HEK293 (cell line): ENCODE results near the gene SLAMF1.

ENCODE experiments used
- CTCF ChIA-PET: fragments of 350-600 bp; formaldehyde crosslinking; extraction: SDS; loops from one replicate; lab custom pipeline; 2021; ENCODE audit warnings: antibody characterized with exemption; lab: Yijun Ruan, JAX
- POLR2A ChIA-PET: fragments of 300-600 bp; formaldehyde crosslinking; extraction: SDS; loops from one replicate; lab custom pipeline; 2020; ENCODE audit warnings: antibody characterized with exemption, inconsistent platforms; lab: Yijun Ruan, JAX
- H3K27ac ChIP-seq: fragments of 200-500 bp; sonication (Bioruptor generic); 2 replicates; pipeline ENCODE4 v1.5.1; 2014; ENCODE audit warnings: low read depth, low read length, control low read depth, inconsistent platforms; ENCODE audit errors: extremely low read depth
- H3K36me3 ChIP-seq, 2 experiments: fragments of 200-500 bp in 1 of 2; sonication (Bioruptor generic) in 1 of 2; 1 replicate in 1 of 2; 2 replicates in 1 of 2; pipeline ENCODE4 v1.5.1; 2014 to 2017; ENCODE audit warnings: inconsistent platforms in 2 of 2, low read length in 2 of 2; ENCODE audit not compliant: control insufficient read depth in 2 of 2, insufficient read depth in 1 of 2
- H3K4me1 ChIP-seq: fragments of 200-500 bp; sonication (Bioruptor generic); 2 replicates; pipeline ENCODE4 v1.5.1; 2014; ENCODE audit warnings: mild to moderate bottlenecking, low read length, inconsistent platforms; ENCODE audit not compliant: control insufficient read depth, insufficient read depth
- H3K4me3 ChIP-seq: 2 replicates; pipeline ENCODE4 v1.5.1; 2011; ENCODE audit warnings: low read depth, mild to moderate bottlenecking, control low read depth, low read length, moderate library complexity
- H3K9me3 ChIP-seq: fragments of 200-500 bp; sonication (Bioruptor generic); 2 replicates; pipeline ENCODE4 v1.5.1; 2014; ENCODE audit warnings: low read depth, low read length, inconsistent platforms; ENCODE audit not compliant: control insufficient read depth, insufficient read depth
- GFI1B ChIP-seq: fragments of 450-650 bp; formaldehyde crosslinking; IDR thresholded peaks from 2 replicates; pipeline ENCODE4 v1.5.1; 2016; ENCODE audit warnings: missing biosample characterization, missing genetic modification characterization
- GLIS1 ChIP-seq: fragments of 450-650 bp; formaldehyde crosslinking; IDR thresholded peaks from 2 replicates; pipeline ENCODE4 v1.5.1; 2016; ENCODE audit warnings: missing biosample characterization, missing genetic modification characterization
- SCRT1 ChIP-seq: fragments of 450-650 bp; formaldehyde crosslinking; IDR thresholded peaks from 2 replicates; pipeline ENCODE4 v1.5.1; 2016; ENCODE audit warnings: missing biosample characterization, missing genetic modification characterization, borderline replicate concordance
- WT1 ChIP-seq: fragments of 450-650 bp; formaldehyde crosslinking; IDR thresholded peaks from 2 replicates; pipeline ENCODE4 v1.5.1; 2016; ENCODE audit warnings: missing biosample characterization, missing genetic modification characterization
- ZBTB17 ChIP-seq: fragments of 450-650 bp; formaldehyde crosslinking; IDR thresholded peaks from 2 replicates; pipeline ENCODE4 v1.5.1; 2016; ENCODE audit warnings: missing biosample characterization, missing genetic modification characterization
- ZBTB20 ChIP-seq: fragments of 450-650 bp; formaldehyde crosslinking; IDR thresholded peaks from 2 replicates; pipeline ENCODE4 v1.5.1; 2016; ENCODE audit warnings: missing biosample characterization, missing genetic modification characterization
- ZFHX2 ChIP-seq: fragments of 450-650 bp; formaldehyde crosslinking; conservative IDR thresholded peaks from 2 replicates; pipeline ENCODE4 v1.5.1; 2016; ENCODE audit warnings: missing biosample characterization, missing genetic modification characterization
- ZNF132 ChIP-seq: fragments of 450-650 bp; formaldehyde crosslinking; IDR thresholded peaks from 2 replicates; pipeline ENCODE4 v1.5.1; 2017; ENCODE audit warnings: missing biosample characterization, missing genetic modification characterization, borderline replicate concordance
- ZNF138 ChIP-seq: fragments of 450-650 bp; formaldehyde crosslinking; IDR thresholded peaks from 2 replicates; pipeline ENCODE4 v1.5.1; 2016; ENCODE audit warnings: missing biosample characterization, missing genetic modification characterization, borderline replicate concordance
- ZNF146 ChIP-seq: fragments of 450-650 bp; formaldehyde crosslinking; IDR thresholded peaks from 2 replicates; pipeline ENCODE4 v1.5.1; 2016; ENCODE audit warnings: missing biosample characterization, missing genetic modification characterization
- ZNF16 ChIP-seq: fragments of 450-650 bp; formaldehyde crosslinking; IDR thresholded peaks from 2 replicates; pipeline ENCODE4 v1.5.1; 2016; ENCODE audit warnings: low read depth, missing biosample characterization, missing genetic modification characterization
- ZNF169 ChIP-seq: fragments of 450-650 bp; formaldehyde crosslinking; IDR thresholded peaks from 2 replicates; pipeline ENCODE4 v1.5.1; 2016; ENCODE audit warnings: missing biosample characterization, missing genetic modification characterization
- ZNF184 ChIP-seq: fragments of 450-650 bp; IDR thresholded peaks from 2 replicates; pipeline ENCODE4 v1.5.1; 2018; ENCODE audit warnings: missing biosample characterization, mild to moderate bottlenecking, missing genetic modification characterization
- ZNF19 ChIP-seq: fragments of 450-650 bp; formaldehyde crosslinking; IDR thresholded peaks from 2 replicates; pipeline ENCODE4; 2016; ENCODE audit warnings: missing biosample characterization, missing genetic modification characterization, low read depth
- ZNF248 ChIP-seq: fragments of 450-650 bp; formaldehyde crosslinking; IDR thresholded peaks from 2 replicates; pipeline ENCODE4 v1.5.1; 2017; ENCODE audit warnings: missing biosample characterization, missing genetic modification characterization
- ZNF335 ChIP-seq: fragments of 450-650 bp; formaldehyde crosslinking; conservative IDR thresholded peaks from 2 replicates; pipeline ENCODE4 v1.5.1; 2016; ENCODE audit warnings: missing biosample characterization, missing genetic modification characterization
- ZNF354C ChIP-seq: fragments of 450-650 bp; formaldehyde crosslinking; IDR thresholded peaks from 2 replicates; pipeline ENCODE4 v1.5.1; 2016; ENCODE audit warnings: missing biosample characterization, missing genetic modification characterization, low read depth, borderline replicate concordance
- ZNF366 ChIP-seq: fragments of 450-650 bp; formaldehyde crosslinking; conservative IDR thresholded peaks from 2 replicates; pipeline ENCODE4 v1.5.1; 2016; ENCODE audit warnings: missing biosample characterization, missing genetic modification characterization
- ZNF404 ChIP-seq: fragments of 450-650 bp; formaldehyde crosslinking; IDR thresholded peaks from 2 replicates; pipeline ENCODE4 v1.5.1; 2017; ENCODE audit warnings: missing biosample characterization, missing genetic modification characterization
- ZNF48 ChIP-seq: fragments of 450-650 bp; formaldehyde crosslinking; IDR thresholded peaks from 2 replicates; pipeline ENCODE4 v1.5.1; 2016; ENCODE audit warnings: missing biosample characterization, missing genetic modification characterization
- ZNF514 ChIP-seq: fragments of 450-650 bp; formaldehyde crosslinking; IDR thresholded peaks from 2 replicates; pipeline ENCODE4 v1.5.1; 2016; ENCODE audit warnings: missing biosample characterization, missing genetic modification characterization
- ZNF549 ChIP-seq: fragments of 450-650 bp; IDR thresholded peaks from 2 replicates; pipeline ENCODE4 v1.5.1; 2018; ENCODE audit warnings: missing biosample characterization, missing genetic modification characterization, mild to moderate bottlenecking, inconsistent platforms, moderate library complexity
- ZNF560 ChIP-seq: fragments of 450-650 bp; formaldehyde crosslinking; IDR thresholded peaks from 2 replicates; pipeline ENCODE4 v1.5.1; 2017; ENCODE audit warnings: missing biosample characterization, missing genetic modification characterization, borderline replicate concordance
- ZNF596 ChIP-seq: fragments of 450-650 bp; IDR thresholded peaks from 2 replicates; pipeline ENCODE4 v1.5.0; 2018; ENCODE audit warnings: missing biosample characterization, mild to moderate bottlenecking, missing genetic modification characterization, moderate library complexity
- ZNF626 ChIP-seq: fragments of 450-650 bp; sonication (Bioruptor Pico); formaldehyde crosslinking; IDR thresholded peaks from 2 replicates; pipeline ENCODE4 v1.5.1; 2018; ENCODE audit warnings: missing biosample characterization, missing genetic modification characterization, inconsistent platforms
- ZNF660 ChIP-seq: fragments of 450-650 bp; IDR thresholded peaks from 2 replicates; pipeline ENCODE4 v1.5.1; 2018; ENCODE audit warnings: missing biosample characterization, mild to moderate bottlenecking, missing genetic modification characterization
- ZSCAN16 ChIP-seq: fragments of 450-650 bp; formaldehyde crosslinking; IDR thresholded peaks from 2 replicates; pipeline ENCODE4 v1.5.1; 2016; ENCODE audit warnings: missing biosample characterization, missing genetic modification characterization
- ZSCAN5A ChIP-seq: fragments of 450-650 bp; formaldehyde crosslinking; IDR thresholded peaks from 2 replicates; pipeline ENCODE4 v1.5.1; 2016; ENCODE audit warnings: missing biosample characterization, missing genetic modification characterization
- TF ChIP-seq, protein P1 (sequence below): fragments of 450-650 bp; formaldehyde crosslinking; IDR thresholded peaks from 2 replicates; pipeline ENCODE4 v1.5.1; 2016; ENCODE audit warnings: missing biosample characterization, missing genetic modification characterization, low read depth
- TF ChIP-seq, protein P2 (sequence below): fragments of 450-650 bp; formaldehyde crosslinking; IDR thresholded peaks from 2 replicates; pipeline ENCODE4 v1.5.1; 2017; ENCODE audit warnings: missing biosample characterization, missing genetic modification characterization

SLAMF1 gene

DNA sequence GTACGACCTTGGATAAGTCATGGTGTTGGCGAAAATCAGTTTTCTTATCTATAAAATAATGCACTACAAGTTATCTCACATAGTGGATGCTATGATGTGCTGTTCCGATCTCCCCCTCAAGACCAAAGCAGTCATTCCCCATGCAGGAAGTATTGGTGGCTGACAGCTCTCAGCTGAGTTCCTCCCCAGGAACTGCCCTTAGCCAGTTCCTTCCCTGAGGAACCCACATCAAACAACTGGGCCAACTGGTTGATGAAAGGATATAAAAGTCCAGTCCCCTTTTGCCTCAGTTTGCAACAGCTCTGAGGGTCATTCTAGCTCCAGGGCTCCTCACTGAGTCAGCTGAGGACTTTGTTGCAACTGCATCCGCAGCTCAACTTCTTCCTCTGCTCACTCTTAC, 16.1 kb upstream of the SLAMF1 start:
- Histone ChIP-seq H3K27ac (no peak overlapping the region), H3K4me1 (no peaks in the 10 kb centered on the region), H3K36me3 (no peaks in the 10 kb centered on the region), H3K4me3 (no peak overlapping the region), H3K9me3 (no peaks in the 10 kb centered on the region)
- ChIA-PET CTCF (interaction anchor here (1.4 kb wide), 1 partner anchor 12 kb away, joined by 5 read pairs; no protein-coding TSS in a partner anchor), POLR2A (no interaction called here)
- no peak for TF ChIP-seq ZNF660 (tag by site-specific recombination)
- no peak for TF ChIP-seq ZNF366
- TF ChIP-seq ZNF514 (tag by site-specific recombination), result no peak
- no peak for TF ChIP-seq ZNF404
- no peak for TF ChIP-seq SCRT1 (tag by site-specific recombination)
- no peak for TF ChIP-seq ZNF596 (tag by site-specific recombination)
- TF ChIP-seq ZNF48 (tag by site-specific recombination), result no peak
- TF ChIP-seq ZNF16 (tag by site-specific recombination), result no peak

GRCh38 chr1:160659566-160659965, 12.7 kb upstream of the SLAMF1 start:
- TF ChIP-seq ZSCAN16 (tag by site-specific recombination) (no peak), ZNF19 (tag by site-specific recombination) (no peak), ZFHX2 (tag by site-specific recombination) (no peak), ZNF169 (tag by site-specific recombination) (no peak), ZNF248 (no peak), ZNF335 (tag by site-specific recombination) (no peak), ZBTB20 (tag by site-specific recombination) (no peak)
- no peaks in the 10 kb centered on the region for H3K4me1 ChIP-seq
- no peak overlapping the region for H3K4me3 ChIP-seq
- POLR2A ChIA-PET, result no interaction called here
- H3K27ac ChIP-seq, result no peak overlapping the region
- H3K36me3 ChIP-seq, result no peaks in the 10 kb centered on the region
- no peaks in the 10 kb centered on the region for H3K9me3 ChIP-seq
- CTCF ChIA-PET, result interaction anchor here (0.6 kb wide), 1 partner anchor 1093 kb away, joined by 4 read pairs; no protein-coding TSS in a partner anchor

GRCh38 chr1:160658814-160659193, 12.0 kb upstream of the SLAMF1 start:
- ChIA-PET CTCF (interaction anchor here (0.6 kb wide), 1 partner anchor 469 kb away, joined by 4 read pairs; no protein-coding TSS in a partner anchor), POLR2A (no interaction called here)
- Histone ChIP-seq H3K4me1 (no peaks in the 10 kb centered on the region), H3K4me3 (no peak overlapping the region), H3K27ac (no peak overlapping the region), H3K9me3 (no peaks in the 10 kb centered on the region), H3K36me3 (no peaks in the 10 kb centered on the region)
- TF ChIP-seq ZNF184, result no peak
- TF ChIP-seq ZNF354C (tag by site-specific recombination), result no peak
- no peak for TF ChIP-seq ZSCAN5A (tag by site-specific recombination)
- no peak for TF ChIP-seq ZNF560 (tag by site-specific recombination)
- no peak for TF ChIP-seq ZNF132 (tag by site-specific recombination)
- no peak for TF ChIP-seq WT1 (tag by site-specific recombination)
- no peak for TF ChIP-seq ZNF138 (tag by site-specific recombination)
- no peak for TF ChIP-seq GFI1B (tag by site-specific recombination)
- no peak for TF ChIP-seq ZNF549
- TF ChIP-seq ZNF146 (tag by site-specific recombination), result no peak
- no peak for TF ChIP-seq ZNF335 (tag by site-specific recombination)
- TF ChIP-seq ZNF16 (tag by site-specific recombination), result no peak
- TF ChIP-seq ZNF626 (tag by site-specific recombination), result no peak
- no peak for TF ChIP-seq ZBTB17 (tag by site-specific recombination)
- TF ChIP-seq, protein P1, sequence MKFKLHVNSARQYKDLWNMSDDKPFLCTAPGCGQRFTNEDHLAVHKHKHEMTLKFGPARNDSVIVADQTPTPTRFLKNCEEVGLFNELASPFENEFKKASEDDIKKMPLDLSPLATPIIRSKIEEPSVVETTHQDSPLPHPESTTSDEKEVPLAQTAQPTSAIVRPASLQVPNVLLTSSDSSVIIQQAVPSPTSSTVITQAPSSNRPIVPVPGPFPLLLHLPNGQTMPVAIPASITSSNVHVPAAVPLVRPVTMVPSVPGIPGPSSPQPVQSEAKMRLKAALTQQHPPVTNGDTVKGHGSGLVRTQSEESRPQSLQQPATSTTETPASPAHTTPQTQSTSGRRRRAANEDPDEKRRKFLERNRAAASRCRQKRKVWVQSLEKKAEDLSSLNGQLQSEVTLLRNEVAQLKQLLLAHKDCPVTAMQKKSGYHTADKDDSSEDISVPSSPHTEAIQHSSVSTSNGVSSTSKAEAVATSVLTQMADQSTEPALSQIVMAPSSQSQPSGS, result no peak
- TF ChIP-seq, protein P2, sequence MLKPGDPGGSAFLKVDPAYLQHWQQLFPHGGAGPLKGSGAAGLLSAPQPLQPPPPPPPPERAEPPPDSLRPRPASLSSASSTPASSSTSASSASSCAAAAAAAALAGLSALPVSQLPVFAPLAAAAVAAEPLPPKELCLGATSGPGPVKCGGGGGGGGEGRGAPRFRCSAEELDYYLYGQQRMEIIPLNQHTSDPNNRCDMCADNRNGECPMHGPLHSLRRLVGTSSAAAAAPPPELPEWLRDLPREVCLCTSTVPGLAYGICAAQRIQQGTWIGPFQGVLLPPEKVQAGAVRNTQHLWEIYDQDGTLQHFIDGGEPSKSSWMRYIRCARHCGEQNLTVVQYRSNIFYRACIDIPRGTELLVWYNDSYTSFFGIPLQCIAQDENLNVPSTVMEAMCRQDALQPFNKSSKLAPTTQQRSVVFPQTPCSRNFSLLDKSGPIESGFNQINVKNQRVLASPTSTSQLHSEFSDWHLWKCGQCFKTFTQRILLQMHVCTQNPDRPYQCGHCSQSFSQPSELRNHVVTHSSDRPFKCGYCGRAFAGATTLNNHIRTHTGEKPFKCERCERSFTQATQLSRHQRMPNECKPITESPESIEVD (tag by site-specific recombination), result no peak
- TF ChIP-seq GLIS1 (tag by site-specific recombination), result no peak
